Mesendoderm (in vitro differentiated cells): ENCODE measurements around the gene ACACB.

ENCODE experiments used
- DNase-seq: peaks from one replicate; pipeline ENCODE4 v3.0.0; 2013
- H2AK5ac ChIP-seq: 2 replicates; pipeline ENCODE4 v1.6.1; 2013; ENCODE audit warnings: low read length, inconsistent platforms
- H2BK120ac ChIP-seq: 2 replicates; pipeline ENCODE4 v1.6.1; 2013; ENCODE audit warnings: low read depth, mild to moderate bottlenecking, low read length, moderate library complexity, mixed read lengths
- H2BK15ac ChIP-seq: replicated peaks from 2 replicates; pipeline ENCODE4 v1.6.1; 2013; ENCODE audit warnings: low read depth, mild to moderate bottlenecking, moderate library complexity
- H2BK5ac ChIP-seq: 2 replicates; pipeline ENCODE4 v1.6.1; 2013; ENCODE audit warnings: low read length, inconsistent platforms
- H3K18ac ChIP-seq: 2 replicates; pipeline ENCODE4 v1.6.1; 2013; ENCODE audit warnings: mild to moderate bottlenecking, low read length, mixed read lengths
- H3K23ac ChIP-seq: one replicate; pipeline ENCODE4 v1.6.1; 2013; ENCODE audit warnings: low read length
- H3K27ac ChIP-seq: 2 replicates; pipeline ENCODE4 v1.5.1; 2013; ENCODE audit warnings: low read depth, mild to moderate bottlenecking, inconsistent platforms, low read length, moderate library complexity
- H3K27me3 ChIP-seq: 2 replicates; pipeline ENCODE4 v1.6.1; 2013; ENCODE audit warnings: low read length, control low read depth, mild to moderate bottlenecking, inconsistent platforms; ENCODE audit not compliant: insufficient read depth, poor library complexity
- H3K36me3 ChIP-seq: 2 replicates; pipeline ENCODE4 v1.6.1; 2013; ENCODE audit warnings: low read length, inconsistent platforms; ENCODE audit not compliant: control insufficient read depth, insufficient read depth
- H3K4ac ChIP-seq: one replicate; pipeline ENCODE4 v1.6.1; 2013; ENCODE audit warnings: low read depth, mild to moderate bottlenecking, low read length, moderate library complexity
- H3K4me1 ChIP-seq: 2 replicates; pipeline ENCODE4 v1.6.1; 2013; ENCODE audit warnings: low read depth, low read length, inconsistent platforms; ENCODE audit not compliant: control insufficient read depth
- H3K4me2 ChIP-seq: 2 replicates; pipeline ENCODE4 v1.6.1; 2013; ENCODE audit warnings: low read length
- H3K4me3 ChIP-seq: 2 replicates; pipeline ENCODE4 v1.5.1; 2013; ENCODE audit warnings: mild to moderate bottlenecking, low read length
- H3K56ac ChIP-seq: one replicate; pipeline ENCODE4 v1.6.1; 2013; ENCODE audit warnings: low read length
- H3K79me1 ChIP-seq: 2 replicates; pipeline ENCODE4 v1.6.1; 2013; ENCODE audit warnings: low read length, inconsistent platforms
- H3K79me2 ChIP-seq: 2 replicates; pipeline ENCODE4 v1.6.1; 2013; ENCODE audit warnings: mild to moderate bottlenecking, low read length; ENCODE audit not compliant: control insufficient read depth, insufficient read depth
- H3K9ac ChIP-seq: 2 replicates; pipeline ENCODE4 v1.6.1; 2013; ENCODE audit warnings: low read length, inconsistent platforms
- H4K5ac ChIP-seq: one replicate; pipeline ENCODE4 v1.6.1; 2013; ENCODE audit warnings: low read length
- H4K8ac ChIP-seq: one replicate; pipeline ENCODE4 v1.6.1; 2013; ENCODE audit warnings: low read depth, mild to moderate bottlenecking, control low read depth, low read length, moderate library complexity
- WGBS: extraction: QIAGEN DNeasy Blood & Tissue Kit; methylation state at CpG from one replicate; pipeline ENCODE4 v1.1.7; 2013; ENCODE audit warnings: low lambda C conversion rate, missing lambda C conversion rate; ENCODE audit not compliant: insufficient coverage; ENCODE audit errors: extremely low coverage; 5-methylcytosine and 5-hydroxymethylcytosine counted together

ACACB gene

DNA sequence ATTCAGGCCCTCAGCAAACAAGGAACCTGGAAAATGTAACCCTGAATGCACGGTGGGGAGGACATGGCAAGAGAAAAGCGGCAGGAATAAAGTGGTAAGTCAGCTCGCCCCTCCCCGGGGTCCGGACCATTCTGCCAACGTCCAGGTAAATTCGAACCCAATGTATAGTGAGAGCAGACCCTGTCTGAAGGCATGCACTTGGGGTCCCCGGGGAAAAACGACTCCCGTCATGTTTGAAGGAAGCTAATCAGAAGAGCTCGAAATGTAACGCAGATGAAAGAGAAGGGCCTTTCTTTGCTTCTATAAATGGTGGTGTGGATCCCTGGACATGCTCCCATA lies 193 bp downstream of the ACACB start:
- Histone ChIP-seq H4K8ac (no peak overlapping the region), H3K9ac (no peak overlapping the region), H3K4me3 (no peak overlapping the region), H3K23ac (no peak overlapping the region), H3K4ac (no peak overlapping the region), H2AK5ac (no peak overlapping the region), H3K4me1 (no peaks in the 10 kb centered on the region), H2BK5ac (no peak overlapping the region), H3K56ac (no peak overlapping the region), H3K27me3 (no peaks in the 10 kb centered on the region), H3K79me1 (no peaks in the 10 kb centered on the region), H4K5ac (no peak overlapping the region), H3K4me2 (no peak overlapping the region), H2BK120ac (no peak overlapping the region), H3K27ac (no peak overlapping the region), H3K36me3 (no peaks in the 10 kb centered on the region), H3K18ac (no peak overlapping the region), H2BK15ac (no peak overlapping the region), H3K79me2 (no peaks in the 10 kb centered on the region)
- no CpG with 5 or more reads among the region's 12 CpGs for WGBS
- DNase-seq, result no peak

DNA sequence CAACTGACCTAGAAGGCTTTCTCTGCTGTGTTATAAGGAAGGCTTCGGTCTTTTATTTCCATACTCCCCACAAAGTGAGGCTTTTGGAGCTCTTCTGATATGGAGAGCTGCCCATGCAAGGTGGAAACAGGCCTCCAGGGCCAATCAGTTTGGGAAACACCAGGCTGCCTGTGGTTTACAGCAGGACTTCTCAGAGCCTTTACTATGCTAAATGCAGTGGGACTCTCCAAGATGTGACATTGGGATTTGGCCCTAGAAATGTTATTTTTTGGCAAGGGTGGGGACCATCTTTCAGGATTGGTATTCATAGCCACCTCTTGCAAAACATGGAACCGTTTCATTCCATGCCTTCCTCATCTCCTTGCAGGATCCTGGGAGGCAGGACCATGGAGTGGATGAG lies 3.7 kb downstream of the ACACB start:
- H4K8ac ChIP-seq, result no peak overlapping the region
- no peaks in the 10 kb centered on the region for H3K36me3 ChIP-seq
- no peak overlapping the region for H3K4ac ChIP-seq
- no peaks in the 10 kb centered on the region for H3K27me3 ChIP-seq
- H3K79me2 ChIP-seq, result no peaks in the 10 kb centered on the region
- H3K4me3 ChIP-seq, result no peak overlapping the region
- H3K4me1 ChIP-seq, result no peaks in the 10 kb centered on the region
- no peak overlapping the region for H3K18ac ChIP-seq
- no peak overlapping the region for H3K4me2 ChIP-seq
- H2BK15ac ChIP-seq, result no peak overlapping the region
- H3K56ac ChIP-seq, result no peak overlapping the region
- H2AK5ac ChIP-seq, result no peak overlapping the region
- H3K79me1 ChIP-seq, result no peaks in the 10 kb centered on the region
- DNase-seq, result no peak
- no peak overlapping the region for H3K23ac ChIP-seq
- WGBS, result no CpG with 5 or more reads among the region's 2 CpGs
- H3K27ac ChIP-seq, result no peak overlapping the region
- no peak overlapping the region for H2BK5ac ChIP-seq
- no peak overlapping the region for H3K9ac ChIP-seq
- H4K5ac ChIP-seq, result no peak overlapping the region
- H2BK120ac ChIP-seq, result no peak overlapping the region

DNA sequence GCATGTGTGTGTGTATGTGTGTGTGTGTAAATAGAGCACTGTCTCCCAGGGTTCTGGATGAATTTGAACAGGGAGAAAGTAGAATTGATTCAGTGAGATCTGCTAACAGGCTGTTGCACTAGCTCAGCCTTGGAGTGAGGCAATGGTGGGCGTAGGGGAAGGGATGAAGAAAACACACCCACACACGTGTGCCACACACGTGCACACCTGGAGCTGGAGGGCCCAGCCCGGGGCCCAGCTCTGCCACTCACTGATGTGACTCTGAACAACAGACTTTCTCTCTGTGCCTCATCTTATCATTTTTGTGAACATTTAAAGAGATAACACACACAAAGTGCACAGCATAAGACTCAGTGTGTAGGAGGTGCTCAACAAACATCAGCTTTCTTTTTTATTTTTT lies 4.2 kb downstream of the ACACB start:
- H2AK5ac ChIP-seq, result no peak overlapping the region
- H4K5ac ChIP-seq, result no peak overlapping the region
- H2BK120ac ChIP-seq, result no peak overlapping the region
- no peak overlapping the region for H3K4me3 ChIP-seq
- H3K36me3 ChIP-seq, result no peaks in the 10 kb centered on the region
- no peak overlapping the region for H2BK5ac ChIP-seq
- H3K79me2 ChIP-seq, result no peaks in the 10 kb centered on the region
- no peak overlapping the region for H3K27ac ChIP-seq
- no peak overlapping the region for H3K18ac ChIP-seq
- H3K4ac ChIP-seq, result no peak overlapping the region
- no CpG with 5 or more reads among the region's 4 CpGs for WGBS
- H3K9ac ChIP-seq, result no peak overlapping the region
- no peaks in the 10 kb centered on the region for H3K27me3 ChIP-seq
- no peaks in the 10 kb centered on the region for H3K4me1 ChIP-seq
- H3K23ac ChIP-seq, result no peak overlapping the region
- no peak for DNase-seq
- no peak overlapping the region for H2BK15ac ChIP-seq
- H3K79me1 ChIP-seq, result no peaks in the 10 kb centered on the region
- no peak overlapping the region for H4K8ac ChIP-seq
- H3K56ac ChIP-seq, result no peak overlapping the region
- no peak overlapping the region for H3K4me2 ChIP-seq

DNA sequence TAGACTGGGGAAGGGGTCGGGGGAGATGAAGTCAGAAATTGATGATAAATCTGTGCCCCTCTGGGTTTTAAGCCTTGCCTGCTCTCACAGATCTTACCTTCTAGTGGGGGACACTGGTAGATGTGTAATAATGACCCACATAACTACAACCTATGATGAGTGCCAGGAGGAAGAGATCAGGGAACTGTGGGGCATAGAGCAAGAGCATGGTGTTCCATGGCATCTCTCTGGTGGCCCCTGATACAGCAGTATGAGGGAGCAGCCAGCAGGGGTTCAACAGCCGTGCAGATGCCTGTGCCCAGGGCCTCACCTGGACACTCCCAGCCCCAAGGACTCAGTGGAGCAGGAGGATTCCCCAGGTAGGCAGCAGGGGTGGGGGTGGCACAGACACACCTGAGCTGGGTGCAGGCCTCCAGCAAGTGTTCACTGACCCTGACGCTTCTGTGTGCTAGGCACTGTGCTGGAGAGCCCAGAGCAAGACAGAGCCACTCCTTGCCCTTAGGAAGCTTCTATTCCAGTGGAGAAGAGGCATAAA lies 5.0 kb downstream of the ACACB start:
- Histone ChIP-seq H3K4me1 (no peaks in the 10 kb centered on the region), H3K27ac (no peak overlapping the region), H2BK5ac (no peak overlapping the region), H3K79me1 (no peaks in the 10 kb centered on the region), H3K36me3 (no peaks in the 10 kb centered on the region), H3K56ac (no peak overlapping the region), H3K23ac (no peak overlapping the region), H3K4me2 (no peak overlapping the region), H3K18ac (no peak overlapping the region), H2BK120ac (no peak overlapping the region), H2BK15ac (no peak overlapping the region), H3K4ac (no peak overlapping the region), H3K79me2 (no peaks in the 10 kb centered on the region), H2AK5ac (no peak overlapping the region), H4K5ac (no peak overlapping the region), H3K9ac (no peak overlapping the region), H3K4me3 (no peak overlapping the region), H4K8ac (no peak overlapping the region), H3K27me3 (no peaks in the 10 kb centered on the region)
- no CpG with 5 or more reads among the region's 3 CpGs for WGBS
- no peak for DNase-seq

DNA sequence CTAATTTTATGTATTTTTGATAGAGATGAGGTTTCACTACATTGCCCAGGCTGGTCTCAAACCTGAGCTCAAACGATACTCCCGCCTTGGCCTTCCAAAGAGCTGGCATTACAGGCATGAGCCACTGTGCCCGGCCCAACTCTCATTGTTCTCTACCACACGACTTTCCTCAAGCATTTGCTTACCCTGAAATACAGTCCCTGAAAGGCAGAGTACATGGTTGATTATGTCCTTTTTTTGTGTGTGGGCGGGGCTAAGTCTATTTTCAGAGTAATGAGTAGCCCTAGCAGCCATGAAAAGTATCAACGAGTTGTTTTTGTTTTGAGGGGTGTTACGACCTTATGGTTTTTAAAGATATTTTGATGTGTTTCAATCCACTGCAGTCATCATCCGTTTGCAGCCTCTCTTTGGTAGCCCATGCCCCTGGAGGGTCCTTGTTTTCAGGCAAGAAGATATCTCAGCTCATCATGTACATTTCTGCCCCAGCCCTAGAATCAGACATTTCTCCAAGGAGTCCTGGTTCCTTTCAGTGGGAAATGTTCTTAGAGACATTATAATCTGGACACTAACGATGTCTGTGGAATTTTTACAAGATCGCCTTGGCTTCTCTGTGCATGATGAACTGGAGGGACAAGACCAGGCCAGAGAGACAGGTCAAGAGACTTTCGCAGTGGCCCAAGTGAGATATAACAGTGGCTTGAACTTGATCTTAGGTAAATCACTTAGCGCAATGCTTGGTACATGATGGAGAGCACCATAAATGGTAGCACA lies 8.7 kb downstream of the ACACB start:
- H2BK120ac ChIP-seq, result no peak overlapping the region
- H3K36me3 ChIP-seq, result no peaks in the 10 kb centered on the region
- no peak overlapping the region for H3K4ac ChIP-seq
- no peak overlapping the region for H3K9ac ChIP-seq
- no peaks in the 10 kb centered on the region for H3K4me1 ChIP-seq
- H3K18ac ChIP-seq, result no peak overlapping the region
- no peak overlapping the region for H3K4me3 ChIP-seq
- H2BK15ac ChIP-seq, result no peak overlapping the region
- H4K5ac ChIP-seq, result no peak overlapping the region
- H3K79me2 ChIP-seq, result no peaks in the 10 kb centered on the region
- no CpG with 5 or more reads among the region's 12 CpGs for WGBS
- H3K79me1 ChIP-seq, result no peaks in the 10 kb centered on the region
- no peak overlapping the region for H3K4me2 ChIP-seq
- no peak overlapping the region for H4K8ac ChIP-seq
- H2AK5ac ChIP-seq, result no peak overlapping the region
- H3K56ac ChIP-seq, result no peak overlapping the region
- H3K23ac ChIP-seq, result no peak overlapping the region
- H2BK5ac ChIP-seq, result no peak overlapping the region
- no peaks in the 10 kb centered on the region for H3K27me3 ChIP-seq
- H3K27ac ChIP-seq, result no peak overlapping the region
- no peak for DNase-seq

DNA sequence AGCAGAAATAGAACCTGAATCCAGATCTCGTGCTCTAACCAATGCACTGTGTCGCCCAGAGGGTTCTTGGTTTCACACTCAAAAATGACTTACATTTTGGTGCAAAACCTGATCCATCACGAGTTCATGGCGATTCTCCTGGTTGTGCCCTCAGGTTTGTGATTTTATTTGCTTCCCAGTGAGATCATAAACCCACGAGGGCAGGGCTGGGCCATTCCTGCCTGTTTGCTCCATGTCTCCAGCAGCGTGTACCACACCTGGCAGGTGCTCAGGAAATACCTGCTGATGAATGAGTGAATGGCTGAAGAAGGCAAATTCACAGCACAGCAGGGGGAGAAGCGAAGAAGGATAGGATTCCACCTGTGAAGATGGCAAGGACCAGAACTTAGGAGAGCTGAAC lies 9.4 kb downstream of the ACACB start:
- no peak overlapping the region for H3K4ac ChIP-seq
- no peak overlapping the region for H4K8ac ChIP-seq
- no peaks in the 10 kb centered on the region for H3K36me3 ChIP-seq
- no peak overlapping the region for H2BK5ac ChIP-seq
- whole genome bisulfite sequencing, result no CpG with 5 or more reads among the region's 7 CpGs
- no peak overlapping the region for H3K4me3 ChIP-seq
- no peaks in the 10 kb centered on the region for H3K79me1 ChIP-seq
- H3K79me2 ChIP-seq, result no peaks in the 10 kb centered on the region
- no peak overlapping the region for H3K56ac ChIP-seq
- no peak overlapping the region for H3K27ac ChIP-seq
- H3K4me2 ChIP-seq, result no peak overlapping the region
- no peak overlapping the region for H3K18ac ChIP-seq
- no peak overlapping the region for H4K5ac ChIP-seq
- no peak for DNase-seq
- no peak overlapping the region for H3K9ac ChIP-seq
- no peak overlapping the region for H2BK120ac ChIP-seq
- H3K23ac ChIP-seq, result no peak overlapping the region
- H3K27me3 ChIP-seq, result no peaks in the 10 kb centered on the region
- no peaks in the 10 kb centered on the region for H3K4me1 ChIP-seq
- H2BK15ac ChIP-seq, result no peak overlapping the region
- H2AK5ac ChIP-seq, result no peak overlapping the region
